GM12864 (cell line): ENCODE data around the gene PPP1R3G.

Source experiments
- DNase-seq: peaks from one replicate; pipeline ENCODE4 v3.0.0-alpha.2; 2011; ENCODE audit warnings: low read depth
- H3K4me3 ChIP-seq: 2 replicates; pipeline ENCODE4 v1.5.1; 2011; ENCODE audit warnings: mild to moderate bottlenecking, low read depth, low read length, control low read depth
- TF ChIP-seq, protein P1 (sequence below): IDR thresholded peaks from 2 replicates; pipeline ENCODE4 v1.5.1; 2011; ENCODE audit warnings: low read depth, mild to moderate bottlenecking, moderate library complexity, low read length, control low read depth, inconsistent platforms; ENCODE audit errors: missing control alignments

Gene PPP1R3G

GRCh38 chr6:5122504-5123112, 37.5 kb downstream of the PPP1R3G start:
- DNase-seq: no peak
- TF ChIP-seq, protein P1, sequence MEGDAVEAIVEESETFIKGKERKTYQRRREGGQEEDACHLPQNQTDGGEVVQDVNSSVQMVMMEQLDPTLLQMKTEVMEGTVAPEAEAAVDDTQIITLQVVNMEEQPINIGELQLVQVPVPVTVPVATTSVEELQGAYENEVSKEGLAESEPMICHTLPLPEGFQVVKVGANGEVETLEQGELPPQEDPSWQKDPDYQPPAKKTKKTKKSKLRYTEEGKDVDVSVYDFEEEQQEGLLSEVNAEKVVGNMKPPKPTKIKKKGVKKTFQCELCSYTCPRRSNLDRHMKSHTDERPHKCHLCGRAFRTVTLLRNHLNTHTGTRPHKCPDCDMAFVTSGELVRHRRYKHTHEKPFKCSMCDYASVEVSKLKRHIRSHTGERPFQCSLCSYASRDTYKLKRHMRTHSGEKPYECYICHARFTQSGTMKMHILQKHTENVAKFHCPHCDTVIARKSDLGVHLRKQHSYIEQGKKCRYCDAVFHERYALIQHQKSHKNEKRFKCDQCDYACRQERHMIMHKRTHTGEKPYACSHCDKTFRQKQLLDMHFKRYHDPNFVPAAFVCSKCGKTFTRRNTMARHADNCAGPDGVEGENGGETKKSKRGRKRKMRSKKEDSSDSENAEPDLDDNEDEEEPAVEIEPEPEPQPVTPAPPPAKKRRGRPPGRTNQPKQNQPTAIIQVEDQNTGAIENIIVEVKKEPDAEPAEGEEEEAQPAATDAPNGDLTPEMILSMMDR: no peak
- no peak overlapping the region for H3K4me3 ChIP-seq

GRCh38 chr6:5123296-5124143, 38.4 kb downstream of the PPP1R3G start:
- H3K4me3 ChIP-seq: no peak overlapping the region
- TF ChIP-seq, protein P1: no peak
- no peak for DNase-seq

DNA sequence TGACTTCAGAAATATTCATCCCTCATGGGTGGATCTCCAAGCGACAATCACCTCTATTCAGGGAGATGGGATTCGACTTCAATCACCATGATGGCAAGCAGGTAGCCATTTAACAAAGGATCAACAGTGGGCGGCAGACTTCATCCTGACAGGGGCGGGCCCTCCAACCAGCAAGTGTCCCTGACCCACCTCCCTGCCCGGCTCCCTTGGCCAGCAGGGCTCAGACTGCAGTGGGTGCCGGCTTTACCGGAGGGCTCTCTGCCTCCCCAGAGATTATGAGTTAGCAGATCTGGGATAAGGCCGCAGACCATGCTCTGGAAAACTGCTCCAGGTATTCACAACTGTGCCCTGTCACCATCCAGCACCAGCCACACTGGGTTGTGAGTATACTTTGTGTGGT, 39.4 kb downstream of the PPP1R3G start:
- no peak overlapping the region for H3K4me3 ChIP-seq
- TF ChIP-seq, protein P1: no peak
- DNase-seq: no peak

DNA sequence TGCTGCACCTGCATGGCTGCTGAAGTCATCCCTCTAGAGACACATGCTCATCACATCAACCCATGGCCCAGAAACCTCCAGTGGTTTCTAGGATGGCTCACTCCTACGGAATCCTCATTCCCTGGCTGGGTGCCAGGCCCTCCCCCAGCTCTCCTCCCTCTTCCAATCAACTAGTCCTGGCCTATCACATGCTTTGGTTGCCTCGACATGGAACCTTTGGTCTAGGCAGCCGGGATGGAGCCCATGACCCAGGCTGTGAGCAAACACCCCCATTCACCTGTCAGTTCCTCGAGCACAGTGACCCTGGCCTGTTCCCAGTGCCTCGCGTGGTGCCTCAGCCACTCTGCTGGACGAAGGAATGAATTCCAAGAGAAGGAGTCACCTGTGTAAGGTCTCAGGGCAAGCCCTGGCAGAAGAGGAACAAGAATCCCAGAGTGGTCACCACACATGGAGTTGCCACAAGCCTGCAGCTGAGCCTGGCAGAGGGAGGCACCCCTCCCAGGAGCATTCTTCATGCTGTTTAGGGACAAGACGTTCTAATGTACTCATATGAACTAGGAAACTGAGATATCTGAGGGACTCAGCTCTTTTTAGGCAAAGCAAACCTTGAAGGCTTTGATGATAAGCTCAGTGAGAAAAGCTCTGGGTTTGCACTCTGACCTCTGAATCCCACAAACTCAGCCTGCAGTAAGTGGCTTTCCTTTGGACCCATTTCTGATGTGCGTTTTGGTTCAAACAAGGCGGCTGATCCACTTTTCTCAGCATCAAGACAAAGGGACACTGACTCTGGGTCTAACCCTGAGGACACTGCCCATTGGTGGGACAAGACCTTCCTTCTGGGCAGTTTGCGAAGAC, 40.2 kb downstream of the PPP1R3G start:
- H3K4me3 ChIP-seq: no peak overlapping the region
- DNase-seq: no peak
- TF ChIP-seq, protein P1: no peak

- H3K4me3 ChIP-seq: no peak overlapping the region
- TF ChIP-seq, protein P1: no peak
- no peak for DNase-seq
These were observed 41.1 kb downstream of the PPP1R3G start for GRCh38 chr6:5126214-5126613.

DNA sequence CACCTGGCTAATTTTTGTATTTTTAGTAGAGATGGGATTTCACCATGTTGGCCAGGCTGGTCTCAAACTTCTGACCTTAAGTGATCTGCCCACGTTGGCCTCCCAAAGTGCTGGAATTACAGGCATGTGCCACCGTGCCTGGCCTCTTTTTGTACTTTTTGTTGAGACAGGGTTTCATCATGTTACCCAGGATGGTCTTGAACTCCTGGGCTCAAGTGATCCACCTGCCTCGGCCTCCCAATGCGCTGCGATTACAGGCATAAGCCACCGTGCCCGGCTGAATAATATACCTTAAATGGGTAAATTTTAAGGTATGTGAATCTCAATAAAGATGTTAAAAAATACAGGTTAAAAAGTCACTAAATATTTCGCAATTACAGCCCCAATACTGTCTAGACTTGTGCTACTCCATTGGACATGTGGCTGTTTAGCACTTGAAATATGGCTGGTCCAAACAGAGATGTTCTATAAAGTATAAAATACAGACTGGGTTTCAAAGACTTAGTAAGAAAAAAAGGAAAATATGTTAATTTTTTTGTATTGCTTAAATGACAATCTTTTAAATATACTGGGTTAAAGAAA, 42.1 kb downstream of the PPP1R3G start:
- no peak overlapping the region for H3K4me3 ChIP-seq
- DNase-seq: no peak
- TF ChIP-seq, protein P1: no peak
